Stomach (tissue), 9 donors: ENCODE measurements around the gene PLPPR5. TPM values are rescaled to one million over a fixed set of nuclear protein-coding genes. Genes with fewer than 3 reads are reported as not detected.

Source experiments
- DNase-seq, 2 donors: peaks; one replicate each; pipeline versions ENCODE4 v3.0.0 to v3.0.0-alpha.2; 2013 to 2019
- H3K27ac ChIP-seq, 5 donors: fragments of 200-600 bp in 4 of 5; sonication (generic) in 4 of 5; one replicate each; pipeline ENCODE4 v1.5.1; 2013 to 2019; ENCODE audit warnings: mild to moderate bottlenecking in 1 of 5, moderate library complexity in 1 of 5
- H3K27me3 ChIP-seq, 3 donors: fragments of 200-600 bp; sonication (generic); one replicate each; pipeline ENCODE4 v1.5.1; 2017 to 2019; ENCODE audit warnings: mixed run types in 1 of 3
- H3K36me3 ChIP-seq, 4 donors: fragments of 200-600 bp; sonication (generic); 1 replicate in 3 of 4; 2 replicates in 1 of 4; pipeline ENCODE4 v1.5.1; 2016 to 2019
- H3K4me1 ChIP-seq, 4 donors: fragments of 200-600 bp; sonication (generic); one replicate each; pipeline ENCODE4 v1.5.1; 2016 to 2019
- H3K4me3 ChIP-seq, 4 donors: fragments of 200-600 bp; sonication (generic) in 3 of 4; one replicate each; pipeline ENCODE4 v1.5.1; 2016 to 2019; ENCODE audit warnings: mild to moderate bottlenecking in 1 of 4
- H3K9me3 ChIP-seq, 4 donors: fragments of 200-600 bp; sonication (generic); one replicate each; pipeline ENCODE4 v1.5.1; 2016 to 2019
- EP300 ChIP-seq: sonication (generic); formaldehyde crosslinking; IDR thresholded peaks from one replicate; pipeline ENCODE4 v1.6.1; 2017; ENCODE audit warnings: antibody characterized with exemption
- POLR2A ChIP-seq, 4 donors: fragments of 450-650 bp; IDR thresholded peaks; one replicate each; pipeline ENCODE4 v1.6.1; 2016; ENCODE audit warnings: antibody characterized with exemption in 4 of 4, control low read depth in 2 of 4, mild to moderate bottlenecking in 1 of 4, moderate library complexity in 1 of 4
- POLR2AphosphoS5 ChIP-seq, 3 donors: sonication (generic); formaldehyde crosslinking; IDR thresholded peaks; one replicate each; pipeline ENCODE4 v1.6.1; 2016; ENCODE audit warnings: antibody characterized with exemption in 3 of 3
- WGBS, 5 donors: extraction: QIAGEN DNeasy Blood & Tissue Kit in 3 of 5; methylation state at CpG; one replicate each; pipeline versions ENCODE4 v1.1.5 to v1.1.7; 2013 to 2018; 5-methylcytosine and 5-hydroxymethylcytosine counted together
- intact Hi-C: fragments of 100-400 bp; cut with DNase I; formaldehyde crosslinking; loops from one replicate; pipeline ENCODE4 v1.15.1; 2023; ENCODE audit warnings: low total_unique reads
- polyA plus RNA-seq, 3 donors: library from polyadenylated mRNA; stranded (reverse); fragments of 200-250 nt; gene quantifications; one replicate each; pipeline ENCODE4 v1.2.3, GENCODE V29; 2013
- total RNA-seq, 5 donors: library from RNA; depleted of rRNA; stranded (reverse); fragments of >200 nt; gene quantifications; one replicate each; pipeline versions ENCODE4 v1.1.0 to v1.2.3, GENCODE V29; 2014 to 2016
- TF ChIP-seq, protein P1 (sequence below), 7 experiments: fragments of 450-650 bp in 4 of 7; fragments of 200-600 bp in 3 of 7; sonication (generic) in 3 of 7; IDR thresholded peaks; one replicate each; pipeline ENCODE4 v1.5.1; 2016 to 2019; ENCODE audit warnings: antibody characterized with exemption in 7 of 7, control low read depth in 2 of 7, mild to moderate bottlenecking in 1 of 7
- donor health status: healthy with polysubstance abuse.
- donor health status: Bipolar disorder and iron deficiency.
- donor health status: healthy.

PLPPR5 gene
- total and polyA plus RNA-seq, 8 donors = 0.03 to 2.0 (median 0.15) TPM; not detected in 5

- intact Hi-C loops = no loop called here
- Histone ChIP-seq H3K4me3 (no peak overlapping the region), H3K36me3 (no peaks in the 10 kb centered on the region), H3K27me3 (no peaks in the 10 kb centered on the region), H3K4me1 (no peaks in the 10 kb centered on the region), H3K9me3 (no peaks in the 10 kb centered on the region), H3K27ac (no peak overlapping the region)
- no peak for TF ChIP-seq POLR2AphosphoS5 (IDR thresholded peaks at IDR 0.05)
- no peak for TF ChIP-seq POLR2A (IDR thresholded peaks at IDR 0.05)
- TF ChIP-seq EP300 = no peak
- TF ChIP-seq, protein P1, sequence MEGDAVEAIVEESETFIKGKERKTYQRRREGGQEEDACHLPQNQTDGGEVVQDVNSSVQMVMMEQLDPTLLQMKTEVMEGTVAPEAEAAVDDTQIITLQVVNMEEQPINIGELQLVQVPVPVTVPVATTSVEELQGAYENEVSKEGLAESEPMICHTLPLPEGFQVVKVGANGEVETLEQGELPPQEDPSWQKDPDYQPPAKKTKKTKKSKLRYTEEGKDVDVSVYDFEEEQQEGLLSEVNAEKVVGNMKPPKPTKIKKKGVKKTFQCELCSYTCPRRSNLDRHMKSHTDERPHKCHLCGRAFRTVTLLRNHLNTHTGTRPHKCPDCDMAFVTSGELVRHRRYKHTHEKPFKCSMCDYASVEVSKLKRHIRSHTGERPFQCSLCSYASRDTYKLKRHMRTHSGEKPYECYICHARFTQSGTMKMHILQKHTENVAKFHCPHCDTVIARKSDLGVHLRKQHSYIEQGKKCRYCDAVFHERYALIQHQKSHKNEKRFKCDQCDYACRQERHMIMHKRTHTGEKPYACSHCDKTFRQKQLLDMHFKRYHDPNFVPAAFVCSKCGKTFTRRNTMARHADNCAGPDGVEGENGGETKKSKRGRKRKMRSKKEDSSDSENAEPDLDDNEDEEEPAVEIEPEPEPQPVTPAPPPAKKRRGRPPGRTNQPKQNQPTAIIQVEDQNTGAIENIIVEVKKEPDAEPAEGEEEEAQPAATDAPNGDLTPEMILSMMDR (IDR thresholded peaks at IDR 0.05) = no peak
- DNase-seq = no peak
These were observed 67.3 kb downstream of the PLPPR5 start for GRCh38 chr1:98937347-98937746.

DNA sequence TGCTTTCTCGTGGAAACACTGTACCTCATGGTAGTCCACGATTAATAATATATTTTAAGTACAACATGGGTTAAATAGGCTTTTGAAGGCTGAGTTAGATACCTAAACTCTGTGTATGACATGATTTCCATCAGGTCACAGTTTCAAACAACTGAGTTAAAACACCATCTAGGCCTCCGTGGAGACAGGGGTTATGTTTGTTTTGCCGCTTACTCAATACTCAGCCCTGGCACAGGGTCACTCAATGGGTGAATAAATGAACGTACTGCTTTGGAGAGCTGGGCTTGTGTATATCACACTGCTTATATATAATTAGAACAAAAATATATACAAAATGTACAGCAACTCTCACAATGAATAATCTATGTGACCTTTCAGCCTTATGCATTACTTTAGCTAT, 72.5 kb downstream of the PLPPR5 start:
- intact Hi-C loops = no loop called here
- Histone ChIP-seq H3K4me1 (no peaks in the 10 kb centered on the region), H3K36me3 (no peaks in the 10 kb centered on the region), H3K4me3 (no peak overlapping the region), H3K27me3 (no peaks in the 10 kb centered on the region), H3K9me3 (no peaks in the 10 kb centered on the region), H3K27ac (no peak overlapping the region)
- no peak for DNase-seq
- TF ChIP-seq POLR2AphosphoS5 (IDR thresholded peaks at IDR 0.05) (no peak), EP300 (no peak), POLR2A (IDR thresholded peaks at IDR 0.05) (no peak)
- TF ChIP-seq, protein P1 (IDR thresholded peaks at IDR 0.05) = no peak
- 61 to 77% (median 65%) methylated on average over 5 of the region's 5 CpGs for WGBS, 5 donors

GRCh38 chr1:98931128-98931835, 73.4 kb downstream of the PLPPR5 start:
- Histone ChIP-seq H3K27me3 (no peaks in the 10 kb centered on the region), H3K27ac (no peak overlapping the region), H3K36me3 (no peaks in the 10 kb centered on the region), H3K4me3 (no peak overlapping the region), H3K9me3 (no peaks in the 10 kb centered on the region), H3K4me1 (no peaks in the 10 kb centered on the region)
- TF ChIP-seq, protein P1 (IDR thresholded peaks at IDR 0.05) = no peak
- TF ChIP-seq EP300 = no peak
- no peak for TF ChIP-seq POLR2AphosphoS5 (IDR thresholded peaks at IDR 0.05)
- no peak for TF ChIP-seq POLR2A (IDR thresholded peaks at IDR 0.05)
- 75 to 85% (median 81%) methylated on average over 8 of the region's 8 CpGs for WGBS, 5 donors
- intact Hi-C loops = no loop called here
- DNase-seq = no peak

GRCh38 chr1:98929437-98929836, 75.2 kb downstream of the PLPPR5 start:
- Histone ChIP-seq H3K36me3 (no peaks in the 10 kb centered on the region), H3K4me1 (no peaks in the 10 kb centered on the region), H3K9me3 (no peaks in the 10 kb centered on the region), H3K4me3 (no peak overlapping the region), H3K27me3 (no peaks in the 10 kb centered on the region), H3K27ac (no peak overlapping the region)
- intact Hi-C loops = no loop called here
- DNase-seq = peak in 1 of 2 donors; percentile 43
- TF ChIP-seq, protein P1 (IDR thresholded peaks at IDR 0.05) = no peak
- TF ChIP-seq EP300 (no peak), POLR2AphosphoS5 (IDR thresholded peaks at IDR 0.05) (no peak), POLR2A (IDR thresholded peaks at IDR 0.05) (no peak)
- WGBS, 5 donors = 24 to 32% (median 27%) methylated on average over 1 of the region's 1 CpG
